Measurements from ENCODE around the gene FSIP1.

Gene FSIP1

DNA sequence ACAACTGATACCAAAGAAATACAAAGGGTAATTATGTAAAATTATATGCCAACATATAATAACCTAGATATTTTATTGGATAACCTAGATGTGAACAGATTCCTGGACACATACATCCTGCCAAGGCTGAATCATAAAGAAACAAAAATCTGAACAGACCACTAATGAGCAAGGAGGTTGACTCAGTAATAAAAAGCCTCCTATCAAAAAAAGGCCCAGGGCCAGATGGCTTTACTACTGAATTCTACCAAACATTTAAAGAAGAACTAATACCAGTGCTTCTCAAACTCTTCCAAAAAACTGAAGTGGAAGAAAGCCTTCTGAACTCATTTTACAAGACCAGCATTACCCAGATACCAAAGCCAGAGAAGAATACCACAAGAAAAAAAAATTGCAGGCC is 169.4 kb downstream of the FSIP1 start:
- no peak for DNase-seq

DNA sequence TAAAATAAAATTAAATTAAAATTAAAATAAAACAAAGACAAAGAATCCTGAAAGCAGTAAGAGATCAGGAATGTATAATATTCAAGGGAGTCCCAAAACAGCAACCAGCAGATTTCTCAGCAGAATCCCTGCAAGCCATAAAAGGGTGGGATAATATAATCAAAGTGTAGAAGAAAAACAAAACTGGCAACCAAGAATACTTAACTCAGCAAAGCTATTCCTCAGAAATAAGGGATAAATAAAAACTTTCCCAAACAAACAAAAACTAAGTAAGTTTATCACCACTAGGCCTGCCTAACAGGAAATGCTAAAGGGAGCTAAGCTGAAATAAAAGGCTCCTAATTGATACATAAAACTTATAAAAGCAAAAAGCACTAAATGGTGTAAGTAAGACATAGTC is 172.0 kb downstream of the FSIP1 start:
- no peak for DNase-seq

- DNase-seq = no peak
These were observed 173.3 kb downstream of the FSIP1 start for GRCh38 chr15:39609166-39609916.

GRCh38 chr15:39608185-39609139 is 174.2 kb downstream of the FSIP1 start:
- DNase-seq = no peak

DNA sequence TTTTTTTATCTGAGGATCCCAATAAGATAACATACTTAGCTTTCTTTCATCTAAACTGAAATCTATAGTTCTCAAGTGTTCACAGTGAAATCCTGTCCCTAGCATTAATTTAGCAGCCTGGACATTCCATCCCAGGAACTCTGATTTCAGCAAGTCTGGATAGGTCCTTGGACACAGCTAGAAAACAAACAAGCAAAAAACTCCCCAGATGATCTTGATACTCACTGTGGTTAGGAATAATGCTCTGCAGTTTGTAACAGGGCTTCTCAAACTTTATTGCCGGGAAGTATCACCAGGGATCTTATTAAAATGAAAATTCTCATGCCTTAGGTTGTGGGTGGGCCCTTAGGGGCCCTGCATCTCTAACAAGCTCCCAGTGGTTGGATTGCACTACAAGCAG is 177.5 kb downstream of the FSIP1 start:
- no peak for DNase-seq

DNA sequence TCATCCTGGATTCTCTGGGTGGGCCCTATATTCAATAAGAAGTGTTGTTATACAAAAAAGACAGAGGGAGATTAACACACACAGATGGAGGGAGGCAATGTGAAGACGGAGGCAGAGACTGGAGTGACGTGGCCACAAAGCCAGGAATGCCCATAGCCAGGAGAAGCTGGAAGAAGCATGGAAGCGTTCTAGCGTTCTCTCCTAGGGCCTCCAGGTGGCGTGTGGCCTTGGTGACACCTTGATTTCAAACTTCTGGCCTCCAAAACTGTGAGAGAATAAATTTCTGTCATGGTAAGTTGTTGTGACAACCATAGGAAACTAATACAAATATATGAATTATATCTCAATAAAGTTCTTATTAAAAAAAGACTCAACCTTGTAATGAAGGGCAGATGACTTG is 180.5 kb downstream of the FSIP1 start:
- DNase-seq = no peak

- DNase-seq = no peak
These were observed 182.8 kb downstream of the FSIP1 start for GRCh38 chr15:39599871-39600270.

DNA sequence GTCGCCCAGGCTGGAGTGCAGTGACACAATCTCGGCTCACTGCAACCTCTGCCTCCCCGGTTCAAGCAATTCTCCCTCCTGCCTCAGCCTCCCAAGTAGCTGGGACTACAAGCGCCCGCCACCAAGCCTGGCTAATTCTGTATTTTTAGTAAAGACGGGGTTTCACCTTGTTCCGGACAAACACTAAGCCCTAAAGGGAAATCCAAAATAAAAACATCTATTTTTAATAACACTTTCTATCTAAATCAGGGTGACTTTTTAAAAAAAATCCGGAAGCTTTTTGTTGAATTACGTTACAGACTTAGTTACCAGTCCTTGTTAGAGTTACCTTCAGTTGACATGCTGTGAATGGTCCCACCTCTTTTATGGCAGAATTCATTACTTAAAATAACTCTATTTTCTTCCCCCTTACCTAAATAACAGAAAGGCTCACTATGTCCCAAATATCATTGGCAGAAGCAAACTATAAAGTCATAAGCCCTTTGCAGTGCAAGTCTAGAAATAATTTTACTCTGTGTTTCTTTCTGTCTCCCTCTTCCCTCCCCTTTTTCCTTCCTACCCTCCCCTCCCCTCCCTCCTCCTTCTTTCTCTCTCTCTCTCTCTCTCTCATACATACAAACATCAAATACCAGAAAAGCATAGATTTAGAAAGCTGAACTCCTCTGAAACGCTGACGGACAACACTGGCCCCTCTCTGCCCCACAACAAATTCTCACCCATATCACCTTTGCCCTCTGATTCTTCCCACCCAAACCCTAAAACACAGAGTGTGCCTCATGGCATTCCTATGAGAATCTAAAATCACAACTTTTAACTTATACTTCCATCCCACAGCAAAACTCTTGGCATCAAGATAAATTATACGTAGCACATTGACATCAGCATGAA is 183.4 kb downstream of the FSIP1 start:
- DNase-seq = no peak

DNA sequence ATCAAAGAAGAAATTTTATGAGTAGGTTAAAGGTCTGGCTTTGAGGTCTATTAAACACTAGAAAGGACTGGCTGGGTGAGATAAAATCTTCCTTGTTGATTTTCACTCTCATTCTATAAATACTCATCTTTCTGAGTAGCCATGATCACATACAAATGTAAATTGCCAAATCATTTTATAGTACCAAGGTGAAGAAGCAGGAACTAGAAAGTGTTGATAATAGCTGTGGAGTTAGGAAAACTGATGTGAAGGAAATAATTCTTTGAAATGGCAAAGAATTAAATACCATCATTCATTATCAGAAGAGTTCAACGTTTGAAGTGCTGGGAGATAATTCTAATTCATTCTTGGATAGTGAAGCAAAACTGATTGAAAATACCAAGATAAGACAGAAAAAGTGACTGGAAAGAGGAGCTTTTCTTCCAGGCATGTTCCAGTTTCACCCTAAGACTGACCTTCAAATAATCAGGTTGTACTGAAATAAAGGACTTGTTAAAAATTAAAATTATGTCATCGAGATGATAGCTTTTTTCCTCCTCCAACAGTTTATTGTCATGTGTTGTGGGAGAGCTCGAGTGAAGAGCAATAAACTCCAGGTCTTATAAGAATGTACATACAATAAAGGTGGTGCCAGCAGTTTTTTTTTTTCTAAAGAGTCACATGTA is 184.3 kb downstream of the FSIP1 start:
- no peak for DNase-seq

GRCh38 chr15:39597751-39598185 is 184.9 kb downstream of the FSIP1 start:
- no peak for DNase-seq

GRCh38 chr15:39597336-39597735 is 185.3 kb downstream of the FSIP1 start:
- no peak for DNase-seq

DNA sequence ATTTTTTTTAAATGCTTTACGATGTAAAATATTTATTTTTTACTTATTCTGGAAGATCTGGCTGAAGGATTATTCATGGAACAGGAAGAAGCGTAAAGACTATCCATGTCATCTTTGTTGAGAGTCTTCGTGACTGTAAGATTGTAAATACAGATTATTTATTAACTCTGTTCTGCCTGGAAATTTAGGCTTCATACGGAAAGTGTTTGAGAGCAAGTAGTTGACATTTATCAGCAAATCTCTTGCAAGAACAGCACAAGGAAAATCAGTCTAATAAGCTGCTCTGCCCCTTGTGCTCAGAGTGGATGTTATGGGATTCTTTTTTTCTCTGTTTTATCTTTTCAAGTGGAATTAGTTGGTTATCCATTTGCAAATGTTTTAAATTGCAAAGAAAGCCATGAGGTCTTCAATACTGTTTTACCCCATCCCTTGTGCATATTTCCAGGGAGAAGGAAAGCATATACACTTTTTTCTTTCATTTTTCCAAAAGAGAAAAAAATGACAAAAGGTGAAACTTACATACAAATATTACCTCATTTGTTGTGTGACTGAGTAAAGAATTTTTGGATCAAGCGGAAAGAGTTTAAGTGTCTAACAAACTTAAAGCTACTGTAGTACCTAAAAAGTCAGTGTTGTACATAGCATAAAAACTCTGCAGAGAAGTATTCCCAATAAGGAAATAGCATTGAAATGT is 186.1 kb downstream of the FSIP1 start:
- DNase-seq = no peak

DNA sequence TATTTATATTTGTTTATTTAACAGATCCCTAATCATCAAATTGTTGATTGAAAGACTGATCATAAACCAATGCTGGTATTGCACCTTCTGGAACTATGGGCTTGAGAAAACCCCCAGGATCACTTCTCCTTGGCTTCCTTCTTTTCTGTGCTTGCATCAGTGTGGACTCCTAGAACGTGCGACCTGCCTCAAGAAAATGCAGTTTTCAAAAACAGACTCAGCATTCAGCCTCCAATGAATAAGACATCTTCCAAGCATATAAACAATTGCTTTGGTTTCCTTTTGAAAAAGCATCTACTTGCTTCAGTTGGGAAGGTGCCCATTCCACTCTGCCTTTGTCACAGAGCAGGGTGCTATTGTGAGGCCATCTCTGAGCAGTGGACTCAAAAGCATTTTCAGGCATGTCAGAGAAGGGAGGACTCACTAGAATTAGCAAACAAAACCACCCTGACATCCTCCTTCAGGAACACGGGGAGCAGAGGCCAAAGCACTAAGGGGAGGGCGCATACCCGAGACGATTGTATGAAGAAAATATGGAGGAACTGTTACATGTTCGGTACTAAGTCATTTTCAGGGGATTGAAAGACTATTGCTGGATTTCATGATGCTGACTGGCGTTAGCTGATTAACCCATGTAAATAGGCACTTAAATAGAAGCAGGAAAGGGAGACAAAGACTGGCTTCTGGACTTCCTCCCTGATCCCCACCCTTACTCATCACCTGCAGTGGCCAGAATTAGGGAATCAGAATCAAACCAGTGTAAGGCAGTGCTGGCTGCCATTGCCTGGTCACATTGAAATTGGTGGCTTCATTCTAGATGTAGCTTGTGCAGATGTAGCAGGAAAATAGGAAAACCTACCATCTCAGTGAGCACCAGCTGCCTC is 187.1 kb downstream of the FSIP1 start:
- no peak for DNase-seq

DNA sequence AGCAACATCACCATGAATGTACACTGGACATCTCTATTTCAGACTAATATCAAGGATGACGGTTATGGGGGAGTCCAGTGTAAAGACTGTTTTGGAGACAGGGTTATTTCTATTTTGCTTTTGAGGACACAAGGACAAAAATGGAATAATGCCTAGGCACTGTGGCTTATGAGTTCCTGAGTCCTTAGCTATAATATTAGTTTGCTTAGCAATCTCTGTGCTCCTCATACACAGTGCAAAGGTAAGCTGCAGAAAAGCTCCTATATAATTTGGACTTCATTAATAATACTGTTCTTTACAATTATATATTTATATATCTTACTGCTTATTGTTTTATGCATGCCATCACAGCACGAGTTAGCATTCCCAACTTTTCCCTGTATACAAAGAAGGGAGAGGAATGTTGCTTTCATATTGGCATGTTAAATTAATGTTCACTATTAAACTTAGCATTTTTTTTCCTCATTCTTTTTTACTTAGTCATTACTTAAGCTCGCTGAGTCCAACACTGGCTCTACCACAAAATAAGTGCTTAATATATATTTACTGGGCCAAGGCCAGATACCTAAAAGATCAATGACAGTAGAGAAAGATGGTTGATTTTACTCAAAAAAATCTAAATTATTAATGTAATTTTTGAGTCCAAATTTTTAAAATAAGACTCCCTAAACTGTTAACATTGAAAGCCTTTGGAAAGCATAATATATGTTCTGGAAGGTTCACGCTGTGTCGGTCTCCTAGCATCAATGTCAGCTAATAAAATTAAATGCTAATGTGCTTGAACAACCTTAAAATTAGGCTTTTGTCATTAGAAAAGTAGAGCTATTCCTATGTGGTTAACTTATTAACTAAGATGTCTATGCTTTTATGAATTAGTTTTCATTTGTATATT is 187.9 kb downstream of the FSIP1 start:
- DNase-seq = no peak

- DNase-seq = no peak
These were observed 188.8 kb downstream of the FSIP1 start for GRCh38 chr15:39593656-39594445.

- no peak for DNase-seq
These were observed 189.5 kb downstream of the FSIP1 start for GRCh38 chr15:39593071-39593655.

GRCh38 chr15:39592500-39592899 is 190.1 kb downstream of the FSIP1 start:
- DNase-seq = no peak

DNA sequence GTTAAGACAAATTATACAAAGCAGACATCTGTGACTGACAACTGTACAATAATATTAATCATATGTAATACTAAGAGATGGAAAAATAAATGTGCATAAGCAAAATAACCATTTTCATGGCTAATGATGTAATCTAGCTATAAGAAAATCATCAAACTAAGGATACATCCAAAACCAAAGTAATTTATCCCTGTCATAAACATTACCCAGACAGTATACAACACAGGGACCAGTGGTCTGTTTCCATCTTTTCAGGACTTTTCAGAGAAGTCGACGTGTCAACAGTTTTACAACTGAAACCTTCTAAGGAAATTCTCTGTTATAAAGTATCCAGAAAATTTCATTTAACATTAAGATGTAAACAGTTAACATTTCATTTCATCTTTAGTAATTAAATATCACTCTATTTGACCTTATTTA is 190.7 kb downstream of the FSIP1 start:
- no peak for DNase-seq

Data from NCI-H1105 treated with DMSO at 0.1 percent for 48 hours (cell line).